ENCODE measurements around the gene FOXQ1. TPM values are rescaled to one million over a fixed set of nuclear protein-coding genes. Genes with fewer than 3 reads are reported as not detected.

Gene FOXQ1
- total and polyA plus RNA-seq, 2 donors (not counting 3 experiments of a cell fraction or from before 2014, with no cell fraction given), result not detected

- no peak overlapping the region for H2AFZ ChIP-seq (ENCODE audit: low read depth, low read length)
- no peaks in the 10 kb centered on the region for H3K27me3 ChIP-seq (ENCODE audit: control insufficient read depth in 2 of 2, insufficient read depth in 2 of 2, low read length in 2 of 2)
- no peaks in the 10 kb centered on the region for H3K79me2 ChIP-seq (ENCODE audit: control insufficient read depth, insufficient read depth, low read length)
- TF ChIP-seq EZH2 (IDR thresholded peaks at IDR 0.05; ENCODE audit: borderline replicate concordance, low read depth, low read length, severe bottlenecking) (no peak), MAX (IDR thresholded peaks at IDR 0.05; ENCODE audit: insufficient read depth, insufficient read length) (no peak), POLR2A (IDR thresholded peaks at IDR 0.05; ENCODE audit: low read depth, low read length) (no peak)
- intact Hi-C loops (cut with micrococcal nuclease) (no loop called here), dilution Hi-C loops (cut with MboI; ENCODE audit: extremely low pct_ligation_motif_present, low sequenced_read_pairs) (no loop called here)
- H3K36me3 ChIP-seq (ENCODE audit: control insufficient read depth in 2 of 2, extremely low read depth in 1 of 2, insufficient read depth in 2 of 2, low read length in 2 of 2), result no peaks in the 10 kb centered on the region
- no peaks in the 10 kb centered on the region for H3K9me3 ChIP-seq (replicated peaks; ENCODE audit: control insufficient read depth, insufficient read depth, low read length)
- ChIA-PET CTCF (no interaction called here), POLR2A (no interaction called here)
- DNase-seq (ENCODE audit: low read depth, low spot score) (no peak), FAIRE-seq (no peak)
- H3K27ac ChIP-seq (ENCODE audit: insufficient read depth, low read depth, low read length), result no peak overlapping the region
- no TSS peak for BruUV-seq (replicated peaks)
- H3K4me1 ChIP-seq (ENCODE audit: control insufficient read depth, extremely low read depth, insufficient read depth, low read length), result no peaks in the 10 kb centered on the region
- no peaks in the 10 kb centered on the region for H3K9me1 ChIP-seq (replicated peaks; ENCODE audit: control insufficient read depth, extremely low read depth, insufficient read depth, low read length)
- no peaks in the 10 kb centered on the region for H4K20me1 ChIP-seq (replicated peaks; ENCODE audit: control insufficient read depth, extremely low read depth, insufficient read depth, low read length)
- no peak overlapping the region for H3K4me3 ChIP-seq (replicated peaks in 1 of 3; ENCODE audit: insufficient read depth in 1 of 3, low read depth in 1 of 3, low read length in 3 of 3)
- H3K4me2 ChIP-seq (ENCODE audit: insufficient read depth, low read length), result no peak overlapping the region
- H3K9ac ChIP-seq (replicated peaks; ENCODE audit: extremely low read depth, insufficient read depth, low read length), result no peak overlapping the region
Measured at GRCh38 chr6:1298768-1299167, 13.1 kb upstream of the FOXQ1 start.

GRCh38 chr6:1306133-1306532 lies 5.8 kb upstream of the FOXQ1 start:
- Histone ChIP-seq H3K4me3 (replicated peaks in 1 of 3; ENCODE audit: insufficient read depth in 1 of 3, low read depth in 1 of 3, low read length in 3 of 3) (no peak overlapping the region), H3K9me1 (replicated peaks; ENCODE audit: control insufficient read depth, extremely low read depth, insufficient read depth, low read length) (no peaks in the 10 kb centered on the region), H3K79me2 (ENCODE audit: control insufficient read depth, insufficient read depth, low read length) (no peaks in the 10 kb centered on the region), H3K27me3 (ENCODE audit: control insufficient read depth in 2 of 2, insufficient read depth in 2 of 2, low read length in 2 of 2) (peaks cover 16 to 29% of the 10 kb centered on the region in 2 experiments), H4K20me1 (replicated peaks; ENCODE audit: control insufficient read depth, extremely low read depth, insufficient read depth, low read length) (no peaks in the 10 kb centered on the region), H2AFZ (ENCODE audit: low read depth, low read length) (no peak overlapping the region), H3K4me1 (ENCODE audit: control insufficient read depth, extremely low read depth, insufficient read depth, low read length) (peaks cover 3% of the 10 kb centered on the region), H3K4me2 (ENCODE audit: insufficient read depth, low read length) (no peak overlapping the region), H3K9me3 (replicated peaks; ENCODE audit: control insufficient read depth, insufficient read depth, low read length) (no peaks in the 10 kb centered on the region), H3K27ac (ENCODE audit: insufficient read depth, low read depth, low read length) (no peak overlapping the region), H3K9ac (replicated peaks; ENCODE audit: extremely low read depth, insufficient read depth, low read length) (no peak overlapping the region), H3K36me3 (ENCODE audit: control insufficient read depth in 2 of 2, extremely low read depth in 1 of 2, insufficient read depth in 2 of 2, low read length in 2 of 2) (no peaks in the 10 kb centered on the region)
- DNase-seq (ENCODE audit: low read depth, low spot score), result no peak
- no peak for TF ChIP-seq POLR2AphosphoS5 (IDR thresholded peaks at IDR 0.05; ENCODE audit: insufficient read depth, low read depth, low read length)
- no peak for FAIRE-seq
- ChIA-PET CTCF (no interaction called here), POLR2A (no interaction called here)
- intact Hi-C loops (cut with micrococcal nuclease) (no loop called here), dilution Hi-C loops (cut with MboI; ENCODE audit: extremely low pct_ligation_motif_present, low sequenced_read_pairs) (no loop called here)
- BruUV-seq (replicated peaks), result no TSS peak

Measured in endothelial cell of umbilical vein (primary cell).